ENCODE data around the gene RNF17. TPM values are rescaled to one million over a fixed set of nuclear protein-coding genes. Genes with fewer than 3 reads are reported as not detected.

Gene RNF17
- total RNA-seq, 1 donor from 2014 or later: not detected

- Mint-ChIP-seq H3K36me3 (ENCODE audit: unreplicated experiment) (no peaks in the 10 kb centered on the region), H3K4me3 (ENCODE audit: unreplicated experiment) (no peak overlapping the region), H3K4me1 (ENCODE audit: unreplicated experiment) (peaks cover 2% of the 10 kb centered on the region), H3K27ac (ENCODE audit: unreplicated experiment) (no peak overlapping the region), H3K9me3 (ENCODE audit: unreplicated experiment) (no peaks in the 10 kb centered on the region), H3K27me3 (ENCODE audit: unreplicated experiment) (peaks cover 14% of the 10 kb centered on the region)
- no peak for DNase-seq (ENCODE audit: extremely low spot score, unreplicated experiment)
- TF ChIP-seq, protein P1, sequence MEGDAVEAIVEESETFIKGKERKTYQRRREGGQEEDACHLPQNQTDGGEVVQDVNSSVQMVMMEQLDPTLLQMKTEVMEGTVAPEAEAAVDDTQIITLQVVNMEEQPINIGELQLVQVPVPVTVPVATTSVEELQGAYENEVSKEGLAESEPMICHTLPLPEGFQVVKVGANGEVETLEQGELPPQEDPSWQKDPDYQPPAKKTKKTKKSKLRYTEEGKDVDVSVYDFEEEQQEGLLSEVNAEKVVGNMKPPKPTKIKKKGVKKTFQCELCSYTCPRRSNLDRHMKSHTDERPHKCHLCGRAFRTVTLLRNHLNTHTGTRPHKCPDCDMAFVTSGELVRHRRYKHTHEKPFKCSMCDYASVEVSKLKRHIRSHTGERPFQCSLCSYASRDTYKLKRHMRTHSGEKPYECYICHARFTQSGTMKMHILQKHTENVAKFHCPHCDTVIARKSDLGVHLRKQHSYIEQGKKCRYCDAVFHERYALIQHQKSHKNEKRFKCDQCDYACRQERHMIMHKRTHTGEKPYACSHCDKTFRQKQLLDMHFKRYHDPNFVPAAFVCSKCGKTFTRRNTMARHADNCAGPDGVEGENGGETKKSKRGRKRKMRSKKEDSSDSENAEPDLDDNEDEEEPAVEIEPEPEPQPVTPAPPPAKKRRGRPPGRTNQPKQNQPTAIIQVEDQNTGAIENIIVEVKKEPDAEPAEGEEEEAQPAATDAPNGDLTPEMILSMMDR (IDR thresholded peaks at IDR 0.05): no peak
These were observed 113.6 kb downstream of the RNF17 start for GRCh38 chr13:24877531-24877930.

- H3K4me1 Mint-ChIP-seq (ENCODE audit: unreplicated experiment): peaks cover 2% of the 10 kb centered on the region
- no peaks in the 10 kb centered on the region for H3K9me3 Mint-ChIP-seq (ENCODE audit: unreplicated experiment)
- no peak overlapping the region for H3K27ac Mint-ChIP-seq (ENCODE audit: unreplicated experiment)
These were observed 114.4 kb downstream of the RNF17 start for GRCh38 chr13:24878340-24878739.

GRCh38 chr13:24882665-24883064, 118.7 kb downstream of the RNF17 start:
- no peak overlapping the region for H3K27ac Mint-ChIP-seq (ENCODE audit: unreplicated experiment)

More at GRCh38 chr13:24878340-24878739, 114.4 kb downstream of the RNF17 start:
- no peaks in the 10 kb centered on the region for H3K36me3 Mint-ChIP-seq (ENCODE audit: unreplicated experiment)
- H3K4me3 Mint-ChIP-seq (ENCODE audit: unreplicated experiment): no peak overlapping the region
- TF ChIP-seq, protein P1 (IDR thresholded peaks at IDR 0.05): no peak
- DNase-seq (ENCODE audit: extremely low spot score, unreplicated experiment): no peak
- peaks cover 9% of the 10 kb centered on the region for H3K27me3 Mint-ChIP-seq (ENCODE audit: unreplicated experiment)

GRCh38 chr13:24887759-24888158, 123.8 kb downstream of the RNF17 start:
- DNase-seq (ENCODE audit: extremely low spot score, unreplicated experiment): no peak
- no peaks in the 10 kb centered on the region for H3K27me3 Mint-ChIP-seq (ENCODE audit: unreplicated experiment)
- no peaks in the 10 kb centered on the region for H3K4me1 Mint-ChIP-seq (ENCODE audit: unreplicated experiment)
- no peaks in the 10 kb centered on the region for H3K9me3 Mint-ChIP-seq (ENCODE audit: unreplicated experiment)
- H3K27ac Mint-ChIP-seq (ENCODE audit: unreplicated experiment): no peak overlapping the region
- H3K4me3 Mint-ChIP-seq (ENCODE audit: unreplicated experiment): no peak overlapping the region
- TF ChIP-seq, protein P1 (IDR thresholded peaks at IDR 0.05): no peak
- peaks cover 25% of the 10 kb centered on the region for H3K36me3 Mint-ChIP-seq (ENCODE audit: unreplicated experiment)

More at GRCh38 chr13:24882665-24883064, 118.7 kb downstream of the RNF17 start:
- Mint-ChIP-seq H3K36me3 (ENCODE audit: unreplicated experiment) (peaks cover 8% of the 10 kb centered on the region), H3K4me3 (ENCODE audit: unreplicated experiment) (no peak overlapping the region), H3K9me3 (ENCODE audit: unreplicated experiment) (no peaks in the 10 kb centered on the region), H3K27me3 (ENCODE audit: unreplicated experiment) (no peaks in the 10 kb centered on the region), H3K4me1 (ENCODE audit: unreplicated experiment) (no peaks in the 10 kb centered on the region)
- TF ChIP-seq, protein P1 (IDR thresholded peaks at IDR 0.05): no peak
- no peak for DNase-seq (ENCODE audit: extremely low spot score, unreplicated experiment)

DNA sequence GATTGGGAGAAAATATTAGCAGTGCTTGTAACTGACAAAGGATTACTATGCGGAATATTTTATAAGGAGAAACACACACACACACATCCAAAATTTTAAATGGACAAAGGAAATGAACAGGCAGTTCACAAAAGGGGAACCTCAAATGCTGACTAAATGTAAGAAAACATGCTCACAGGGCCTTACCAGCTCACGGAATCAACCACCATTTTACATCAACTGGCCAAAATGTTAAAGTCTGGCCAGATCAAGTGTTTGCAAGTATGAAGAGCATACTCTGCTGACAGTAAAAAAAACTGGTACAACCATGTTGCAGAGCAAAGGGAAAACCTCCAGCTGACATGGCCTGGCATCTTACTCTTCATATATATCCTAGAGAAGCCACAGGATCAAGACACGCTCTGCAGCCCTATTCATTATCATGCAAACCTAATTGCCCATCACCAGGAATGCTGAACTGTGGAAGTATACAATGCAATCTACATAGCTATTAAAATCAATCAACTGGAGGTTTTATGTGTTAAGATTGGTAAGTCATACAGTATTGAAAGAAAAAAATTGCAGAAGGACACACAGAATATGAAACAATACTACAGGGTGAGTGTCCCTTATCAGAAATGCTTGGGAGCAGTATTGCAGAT, 124.4 kb downstream of the RNF17 start:
- no peak overlapping the region for H3K4me3 Mint-ChIP-seq (ENCODE audit: unreplicated experiment)
- no peak for DNase-seq (ENCODE audit: extremely low spot score, unreplicated experiment)
- TF ChIP-seq, protein P1 (IDR thresholded peaks at IDR 0.05): no peak
- no peaks in the 10 kb centered on the region for H3K27me3 Mint-ChIP-seq (ENCODE audit: unreplicated experiment)
- no peaks in the 10 kb centered on the region for H3K9me3 Mint-ChIP-seq (ENCODE audit: unreplicated experiment)
- H3K36me3 Mint-ChIP-seq (ENCODE audit: unreplicated experiment): peaks cover 25% of the 10 kb centered on the region
- H3K27ac Mint-ChIP-seq (ENCODE audit: unreplicated experiment): no peak overlapping the region
- no peaks in the 10 kb centered on the region for H3K4me1 Mint-ChIP-seq (ENCODE audit: unreplicated experiment)
